GF-D8 (cell line): ENCODE data around the gene PCDHA3.
A peak's percentile ranks its signal among the peaks of the same experiment; 100 is the strongest.
"Not testable (repeated sequence)": the region's sequence is repeated elsewhere in the genome, so short reads cannot be mapped to it uniquely, and the experiment has no call there.

Experiments used
- DNase-seq: peaks from one replicate; lab custom pipeline; 2025; lab: John Stamatoyannopoulos, UW

Gene PCDHA3

DNA sequence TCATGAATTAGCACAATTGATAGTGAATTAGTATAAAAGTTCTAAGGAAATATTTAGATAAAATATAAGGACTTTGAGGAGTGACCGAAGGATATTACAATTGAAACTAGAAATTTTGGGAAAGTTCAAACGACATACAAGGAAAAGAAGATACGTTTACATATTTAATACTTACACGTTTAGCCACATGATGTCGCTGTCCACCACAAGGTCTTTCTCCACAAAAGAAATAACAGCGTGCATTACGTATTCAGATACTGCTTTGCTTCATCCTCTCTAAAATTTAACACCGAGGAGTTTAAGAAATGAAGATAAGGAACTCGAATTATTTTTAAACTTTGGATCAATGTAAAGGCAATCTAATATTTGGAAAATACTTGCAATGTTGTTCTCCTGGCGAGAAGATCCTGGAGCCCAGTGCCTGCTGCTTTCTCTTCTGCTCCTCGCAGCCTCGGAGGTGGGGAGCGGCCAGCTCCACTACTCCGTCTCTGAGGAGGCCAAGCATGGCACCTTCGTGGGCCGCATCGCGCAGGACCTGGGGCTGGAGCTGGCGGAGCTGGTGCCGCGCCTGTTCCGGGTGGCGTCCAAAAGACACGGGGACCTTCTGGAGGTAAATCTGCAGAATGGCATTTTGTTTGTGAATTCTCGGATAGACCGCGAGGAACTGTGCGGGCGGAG lies at the start of gene PCDHA3:
Gene PCDHA3 (plus strand): TSS at position 242 of the 678 bp plus-strand sequence.
- no peak for DNase-seq

GRCh38 chr5:140753561-140753960 lies 47.3 kb upstream of the PCDHA3 start:
- DNase-seq: no peak

DNA sequence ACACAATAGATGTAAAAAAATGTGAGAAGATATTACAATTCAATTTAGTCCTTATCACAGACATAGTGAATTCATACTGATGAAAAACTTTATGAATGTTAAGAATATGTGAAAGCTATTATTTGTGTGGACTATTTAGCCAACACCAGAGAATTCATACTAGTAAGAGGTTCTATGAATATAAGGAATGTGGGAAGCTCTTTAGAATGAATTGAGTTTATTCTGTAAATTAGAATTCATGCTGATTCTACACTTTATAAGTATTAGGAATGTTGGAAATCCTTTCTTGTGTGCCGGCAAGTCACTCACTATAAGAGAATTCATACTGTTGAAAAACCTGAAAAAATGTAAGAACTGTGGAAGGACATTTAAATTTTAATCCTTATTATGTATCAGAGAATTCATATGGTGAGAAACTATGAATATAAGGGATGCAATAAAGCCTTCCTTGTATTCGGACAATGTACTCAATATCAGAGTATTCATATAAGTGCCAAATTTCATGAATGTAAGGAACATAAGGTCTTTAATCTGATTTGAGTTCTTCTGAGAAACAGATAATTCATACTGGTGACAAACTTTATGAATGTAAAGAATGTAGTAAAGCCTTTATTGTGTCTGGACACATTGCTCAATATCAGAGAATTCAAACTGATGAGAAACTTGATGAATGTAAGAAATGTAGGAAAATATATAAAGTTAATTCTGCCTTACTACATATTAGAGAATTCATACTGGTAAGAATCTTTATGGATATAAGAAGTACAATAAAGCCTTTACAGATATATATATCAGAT lies 36.5 kb upstream of the PCDHA3 start:
- no peak for DNase-seq

DNA sequence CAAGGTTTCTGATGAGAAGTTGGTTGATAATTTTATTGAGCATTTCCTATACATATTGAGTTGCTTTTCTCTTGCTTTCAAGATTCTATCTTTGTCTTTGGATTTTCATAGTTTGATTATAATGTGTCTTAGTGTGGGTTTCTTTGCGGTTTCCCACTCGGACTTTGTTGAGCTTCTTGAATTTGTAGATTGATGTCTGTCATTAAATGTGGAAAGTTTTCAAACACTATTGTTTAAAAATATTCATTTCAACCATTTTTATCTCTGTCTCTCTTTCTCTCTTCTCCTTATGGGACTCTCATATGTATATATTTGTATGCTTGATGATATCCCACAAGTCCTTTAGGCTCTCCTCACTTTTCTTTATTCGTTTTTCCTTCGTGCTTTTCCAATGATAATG lies 33.4 kb upstream of the PCDHA3 start:
- DNase-seq: no peak

- no peak for DNase-seq
Measured at GRCh38 chr5:140780512-140780911, 20.3 kb upstream of the PCDHA3 start.

DNA sequence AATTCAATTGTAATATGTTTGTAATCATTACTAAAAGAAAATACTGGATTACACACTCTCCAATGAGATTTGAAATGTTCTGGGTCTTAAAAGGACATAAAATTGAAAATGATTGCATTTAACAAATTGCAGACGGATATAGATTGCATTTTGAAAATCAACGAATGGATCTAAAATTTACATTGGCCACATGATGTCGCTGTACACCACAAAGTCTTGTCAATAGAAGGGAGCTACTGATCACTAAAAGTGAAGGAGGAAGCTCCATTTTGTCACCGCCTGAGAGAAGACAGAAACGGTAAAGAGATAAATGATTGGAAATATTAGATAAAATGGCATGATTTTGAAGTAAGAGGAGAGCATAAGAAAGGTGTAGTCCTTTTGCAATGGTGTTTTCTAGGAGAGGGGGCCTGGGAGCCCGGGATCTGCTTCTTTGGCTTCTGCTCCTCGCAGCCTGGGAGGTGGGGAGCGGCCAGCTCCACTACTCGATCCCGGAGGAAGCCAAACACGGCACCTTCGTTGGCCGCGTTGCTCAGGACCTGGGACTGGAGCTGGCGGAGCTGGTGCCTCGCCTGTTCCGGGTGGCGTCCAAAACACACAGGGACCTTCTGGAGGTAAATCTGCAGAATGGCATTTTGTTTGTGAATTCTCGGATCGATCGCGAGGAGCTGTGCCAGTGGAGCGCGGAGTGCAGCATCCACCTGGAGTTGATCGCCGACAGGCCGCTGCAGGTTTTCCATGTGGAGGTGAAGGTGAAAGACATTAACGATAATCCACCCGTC lies 14.8 kb upstream of the PCDHA3 start, which contains the start of gene PCDHA1:
Gene PCDHA1 (plus strand): TSS at position 236 of the 782 bp plus-strand sequence.
- DNase-seq: no peak

DNA sequence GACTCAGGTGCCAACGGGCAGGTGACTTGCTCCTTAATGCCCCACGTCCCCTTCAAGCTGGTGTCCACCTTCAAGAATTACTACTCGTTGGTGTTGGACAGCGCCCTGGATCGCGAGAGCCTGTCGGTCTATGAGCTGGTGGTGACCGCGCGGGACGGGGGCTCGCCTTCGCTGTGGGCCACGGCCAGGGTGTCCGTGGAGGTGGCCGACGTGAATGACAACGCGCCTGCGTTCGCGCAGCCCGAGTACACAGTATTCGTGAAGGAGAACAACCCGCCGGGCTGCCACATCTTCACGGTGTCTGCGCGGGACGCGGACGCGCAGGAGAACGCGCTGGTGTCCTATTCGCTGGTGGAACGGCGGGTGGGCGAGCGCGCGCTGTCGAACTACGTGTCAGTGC lies 13.4 kb upstream of the PCDHA3 start:
- DNase-seq: not testable (repeated sequence)

- not testable (repeated sequence) for DNase-seq
Measured at GRCh38 chr5:140787849-140788504, 12.9 kb upstream of the PCDHA3 start.

DNA sequence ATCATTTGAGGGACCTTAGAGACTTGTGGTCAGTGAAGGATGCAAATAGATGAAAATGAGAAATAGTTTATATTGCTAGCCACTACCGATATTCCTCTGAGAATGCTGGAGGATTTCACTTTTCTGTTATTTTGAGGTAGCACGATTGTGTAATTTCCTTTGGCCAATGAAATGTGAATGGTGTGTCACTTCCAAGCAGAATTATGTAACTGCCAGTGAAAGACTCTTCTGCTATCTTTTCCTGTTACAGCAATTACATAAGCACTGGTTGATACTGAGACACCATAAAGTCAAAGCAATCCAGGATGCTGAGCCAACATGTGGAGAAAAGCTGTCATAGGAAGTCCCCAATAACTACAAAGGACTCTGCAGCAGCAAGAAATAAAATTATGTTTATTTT lies 9.8 kb upstream of the PCDHA3 start:
- peak; percentile 79 for DNase-seq

- DNase-seq: no peak
Measured at GRCh38 chr5:140794595-140795258, 6.1 kb upstream of the PCDHA3 start, which contains the start of gene PCDHA2. TSS of gene PCDHA2 (plus strand) at chr5:140794852.

- DNase-seq: no peak
Measured at GRCh38 chr5:140795259-140795641, 5.6 kb upstream of the PCDHA3 start.

- not testable (repeated sequence) for DNase-seq
Measured at GRCh38 chr5:140796072-140796717, 4.7 kb upstream of the PCDHA3 start.

- DNase-seq: no peak
Measured at GRCh38 chr5:140796718-140797095, 4.2 kb upstream of the PCDHA3 start.

DNA sequence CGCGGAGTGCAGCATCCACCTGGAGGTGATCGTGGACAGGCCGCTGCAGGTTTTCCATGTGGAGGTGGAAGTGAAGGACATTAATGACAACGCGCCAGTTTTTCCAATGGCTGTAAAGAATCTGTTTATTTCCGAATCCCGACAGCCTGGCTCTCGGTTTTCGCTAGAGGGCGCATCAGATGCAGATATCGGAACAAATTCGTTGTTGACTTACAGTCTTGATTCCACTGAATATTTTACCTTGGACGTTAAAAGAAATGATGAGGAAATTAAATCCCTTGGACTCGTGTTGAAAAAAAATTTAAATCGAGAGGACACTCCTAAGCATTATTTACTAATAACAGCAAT lies 611 bp downstream of the PCDHA3 start:
- DNase-seq: no peak

- DNase-seq: not testable (repeated sequence)
Measured at GRCh38 chr5:140802381-140802780, 1.5 kb downstream of the PCDHA3 start.

- no peak for DNase-seq
Measured at GRCh38 chr5:140802781-140803271, 2.0 kb downstream of the PCDHA3 start.

DNA sequence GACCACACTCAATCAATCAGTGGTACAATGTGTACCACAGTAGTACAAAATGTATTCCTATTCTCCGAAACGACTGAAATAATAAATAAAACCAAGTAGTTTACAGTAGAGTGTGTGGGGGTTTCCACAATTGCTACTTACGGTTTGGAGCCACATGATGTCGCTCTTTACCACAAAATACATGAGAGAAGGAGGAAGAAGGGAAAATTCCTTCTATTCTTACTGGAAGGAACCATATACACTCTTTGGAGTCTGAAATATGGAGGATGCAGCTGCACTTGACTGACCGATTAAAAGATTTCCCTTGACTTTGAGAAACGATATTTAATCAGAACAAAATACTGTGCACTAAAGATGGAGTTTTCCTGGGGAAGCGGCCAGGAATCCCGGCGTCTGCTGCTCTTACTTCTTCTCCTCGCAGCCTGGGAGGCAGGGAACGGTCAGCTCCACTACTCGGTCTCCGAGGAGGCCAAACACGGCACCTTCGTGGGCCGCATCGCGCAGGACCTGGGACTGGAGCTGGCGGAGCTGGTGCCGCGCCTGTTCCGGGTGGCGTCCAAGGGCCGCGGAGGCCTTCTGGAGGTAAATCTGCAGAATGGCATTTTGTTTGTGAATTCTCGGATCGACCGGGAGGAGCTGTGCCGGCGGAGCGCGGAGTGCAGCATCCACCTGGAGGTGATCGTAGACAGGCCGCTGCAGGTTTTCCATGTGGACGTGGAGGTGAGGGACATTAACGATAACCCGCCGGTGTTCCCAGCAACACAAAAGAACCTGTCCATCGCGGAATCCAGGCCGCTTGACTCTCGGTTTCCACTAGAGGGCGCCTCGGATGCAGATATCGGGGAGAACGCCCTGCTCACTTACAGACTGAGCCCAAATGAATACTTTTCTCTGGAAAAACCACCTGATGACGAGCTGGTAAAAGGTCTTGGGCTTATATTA lies 6.2 kb downstream of the PCDHA3 start, which contains the start of gene PCDHA4:
Gene PCDHA4 (plus strand): TSS at position 235 of the 942 bp plus-strand sequence.
- no peak for DNase-seq

DNA sequence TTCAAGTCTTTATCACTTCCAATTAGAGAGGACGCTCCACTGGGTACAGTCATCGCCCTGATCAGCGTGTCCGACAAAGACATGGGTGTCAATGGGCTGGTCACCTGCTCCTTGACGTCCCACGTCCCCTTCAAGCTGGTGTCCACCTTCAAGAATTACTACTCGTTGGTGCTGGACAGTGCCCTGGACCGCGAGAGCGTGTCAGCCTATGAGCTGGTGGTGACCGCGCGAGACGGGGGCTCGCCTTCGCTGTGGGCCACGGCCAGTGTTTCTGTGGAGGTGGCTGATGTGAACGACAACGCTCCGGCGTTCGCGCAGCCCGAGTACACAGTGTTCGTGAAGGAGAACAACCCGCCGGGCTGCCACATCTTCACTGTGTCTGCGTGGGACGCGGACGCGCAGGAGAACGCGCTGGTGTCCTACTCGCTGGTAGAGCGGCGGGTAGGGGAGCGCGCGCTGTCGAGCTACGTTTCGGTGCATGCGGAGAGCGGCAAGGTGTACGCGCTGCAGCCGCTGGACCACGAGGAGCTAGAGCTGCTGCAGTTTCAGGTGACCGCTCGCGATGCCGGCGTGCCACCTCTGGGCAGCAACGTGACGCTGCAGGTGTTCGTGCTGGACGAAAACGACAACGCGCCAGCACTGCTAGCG lies 7.5 kb downstream of the PCDHA3 start:
- not testable (repeated sequence) for DNase-seq

- DNase-seq: no peak
Measured at GRCh38 chr5:140808889-140809291, 8.0 kb downstream of the PCDHA3 start.
